NCI-H748 (cell line): ENCODE data around the gene CEP170.
"Not testable (repeated sequence)": the region's sequence is repeated elsewhere in the genome, so short reads cannot be mapped to it uniquely, and the experiment has no call there.

ENCODE experiments used
- DNase-seq: peaks from one replicate; lab custom pipeline; 2025; ENCODE audit not compliant: unreplicated experiment; lab: John Stamatoyannopoulos, UW

Gene CEP170

DNA sequence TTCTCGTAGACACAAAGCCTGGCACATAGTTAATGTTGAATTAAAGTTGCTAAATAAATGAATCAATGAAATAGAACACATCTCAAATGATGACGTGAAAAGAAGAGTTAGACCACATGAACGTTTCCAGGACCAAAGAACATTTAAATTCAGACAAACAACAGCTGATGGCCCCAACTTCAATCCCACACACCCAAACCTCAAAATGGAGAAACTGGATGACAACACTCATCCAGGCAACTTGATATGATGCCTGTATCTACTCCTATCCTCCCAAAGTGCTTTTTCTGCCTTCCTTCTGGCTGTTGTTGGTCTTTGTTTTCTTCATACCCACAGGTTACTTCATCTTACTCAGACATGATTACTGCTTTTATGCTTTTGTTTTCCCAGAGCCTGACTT, 71.9 kb downstream of the CEP170 start:
- DNase-seq, result not testable (repeated sequence)

- DNase-seq, result no peak
These were observed 75.4 kb downstream of the CEP170 start for GRCh38 chr1:243179720-243180119.

- DNase-seq, result not testable (repeated sequence)
These were observed 77.3 kb downstream of the CEP170 start for GRCh38 chr1:243177792-243178191.

DNA sequence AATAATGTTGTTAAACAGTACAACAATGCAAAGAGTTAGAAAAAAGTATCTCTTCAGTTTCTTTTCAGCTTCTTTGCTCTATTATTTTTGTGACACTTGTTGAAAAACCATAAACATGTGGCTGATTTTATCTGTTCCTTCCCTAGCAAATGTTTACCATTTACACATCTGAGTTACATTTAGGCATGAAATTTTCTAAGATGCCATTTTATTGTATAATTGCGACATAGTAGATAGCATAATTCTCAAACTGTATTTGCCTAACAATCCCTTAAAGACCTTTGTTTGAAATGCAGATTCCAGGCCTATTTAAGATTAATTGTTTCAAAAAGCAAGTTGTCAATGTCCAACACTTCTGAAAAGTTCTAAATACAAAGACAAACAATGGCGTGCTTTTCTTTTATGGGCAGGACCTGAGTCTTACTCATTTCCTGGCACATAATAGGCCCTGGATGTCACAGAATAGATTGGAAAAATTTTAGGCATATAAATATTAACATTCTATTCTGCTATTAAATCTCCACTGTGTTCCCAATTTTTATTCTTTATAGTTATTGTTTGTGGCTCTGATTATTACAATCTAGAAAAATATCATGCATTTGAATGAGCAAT, 81.2 kb downstream of the CEP170 start:
- not testable (repeated sequence) for DNase-seq

DNA sequence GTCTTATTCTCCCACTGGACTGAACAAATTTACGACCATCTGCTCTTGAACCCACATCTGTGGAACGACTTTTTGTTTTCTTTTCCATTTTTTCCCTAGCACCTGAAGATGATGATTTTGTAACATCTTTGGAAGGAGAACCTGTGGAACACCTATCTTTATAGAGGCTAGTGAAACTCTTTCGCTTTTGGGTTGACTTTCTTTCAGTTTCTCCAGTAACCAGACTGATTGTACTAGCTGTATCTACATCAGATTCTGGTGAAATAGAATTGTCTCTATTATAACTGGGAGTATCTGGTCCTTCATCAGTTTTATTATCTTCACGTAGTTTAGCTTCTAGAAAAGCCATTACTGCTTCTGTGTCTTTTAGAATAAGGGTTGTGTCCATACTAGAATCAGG, 90.2 kb downstream of the CEP170 start:
- not testable (repeated sequence) for DNase-seq

DNA sequence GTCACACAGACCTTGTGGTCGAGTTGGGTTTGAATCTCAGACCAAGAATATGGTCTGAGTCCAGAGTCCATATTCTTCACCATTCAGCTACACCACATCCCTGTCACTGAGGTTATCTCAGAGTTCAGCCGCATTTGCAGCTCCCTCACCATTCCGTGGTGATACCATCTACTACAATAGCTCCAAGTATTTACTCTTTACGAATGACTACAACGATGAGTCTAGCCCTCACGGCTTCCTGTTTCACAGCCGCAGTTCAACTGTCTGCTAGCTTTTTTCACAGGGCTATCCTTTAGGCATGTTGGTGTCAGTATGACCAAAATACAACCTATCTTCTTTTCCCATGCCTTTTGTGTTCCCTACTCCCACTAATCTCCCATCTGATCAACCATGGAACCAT, 104.2 kb downstream of the CEP170 start:
- not testable (repeated sequence) for DNase-seq

DNA sequence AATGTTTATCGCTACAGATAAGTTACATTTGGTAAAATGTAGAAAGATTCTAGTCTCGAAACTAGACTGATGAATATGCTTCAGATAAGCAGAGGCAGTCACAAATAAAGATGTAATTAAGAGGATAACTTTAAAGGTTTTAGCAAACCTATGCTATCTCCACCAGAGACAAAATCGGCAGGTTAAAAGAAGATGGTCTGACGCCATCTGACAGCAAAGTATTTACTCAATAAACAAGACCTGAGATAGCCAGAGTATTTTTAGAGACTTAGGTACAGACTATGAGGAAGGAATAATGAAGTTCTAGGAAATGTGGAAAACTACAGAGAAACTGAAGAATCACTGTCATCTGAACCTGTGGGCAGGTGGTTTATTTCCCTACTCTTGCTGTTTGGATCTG, 106.0 kb downstream of the CEP170 start:
- not testable (repeated sequence) for DNase-seq

- not testable (repeated sequence) for DNase-seq
These were observed 107.7 kb downstream of the CEP170 start for GRCh38 chr1:243147351-243147750.

DNA sequence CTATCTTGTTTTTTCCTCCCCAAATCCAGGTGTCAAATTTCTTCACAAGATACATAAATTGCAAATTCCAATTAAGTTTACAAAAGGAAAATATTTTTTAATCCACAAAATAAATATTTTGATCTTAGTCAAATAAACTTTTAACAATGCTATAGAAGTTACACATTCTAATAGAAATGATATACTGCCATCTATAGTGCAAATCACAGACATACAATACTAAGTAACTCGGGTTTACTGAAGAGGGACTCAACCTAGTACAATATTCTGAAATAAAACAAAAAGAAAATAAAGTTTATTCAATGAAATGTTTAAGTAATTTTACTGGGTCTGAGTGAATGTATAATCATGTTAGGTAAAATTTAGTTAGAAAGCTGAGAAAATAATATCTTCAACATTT, 114.6 kb downstream of the CEP170 start:
- DNase-seq, result not testable (repeated sequence)

DNA sequence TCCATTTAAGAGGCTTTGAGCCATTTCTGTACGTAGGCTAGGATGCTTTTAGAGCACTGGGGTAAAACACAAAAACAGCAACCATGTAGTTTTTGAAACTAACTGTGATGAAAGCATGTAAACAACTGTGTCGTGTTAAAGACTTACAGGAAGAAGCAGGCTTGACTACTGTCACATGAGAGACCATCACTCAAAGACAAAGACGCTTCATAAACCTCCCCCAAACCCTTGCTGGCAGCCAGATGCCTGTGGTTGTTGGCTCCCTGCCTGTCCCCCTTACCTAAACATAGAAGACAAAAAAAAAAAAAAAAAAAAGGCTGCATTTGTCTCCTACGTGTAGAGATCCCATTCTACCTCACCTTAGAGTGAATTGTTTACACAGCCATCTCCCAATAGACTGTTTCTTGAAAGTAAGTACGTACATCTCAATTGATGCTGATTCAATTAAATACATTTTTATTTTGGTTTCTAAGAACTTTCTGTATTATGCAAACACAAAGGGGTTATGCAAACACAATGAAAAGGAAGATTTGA, 132.1 kb downstream of the CEP170 start:
- DNase-seq, result not testable (repeated sequence)

DNA sequence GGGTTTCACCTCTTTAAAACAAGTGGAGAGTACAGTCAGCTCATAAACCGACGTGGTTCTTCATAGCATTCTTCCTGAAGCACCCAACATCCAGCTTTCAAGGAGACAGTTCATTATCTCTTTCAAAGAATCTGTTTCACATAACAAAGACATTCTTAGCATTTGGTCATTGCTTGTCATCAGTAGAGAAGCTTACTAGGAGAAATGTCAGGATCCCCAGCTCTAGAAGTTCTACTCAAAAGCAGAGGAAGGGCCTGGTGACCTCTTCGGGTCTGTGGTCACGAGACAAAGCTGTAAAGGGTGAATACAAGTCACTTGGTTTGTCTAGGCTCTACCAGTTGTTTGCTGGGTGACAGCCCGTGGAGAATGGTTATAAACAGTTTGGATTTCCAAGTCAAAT, 133.1 kb downstream of the CEP170 start:
- not testable (repeated sequence) for DNase-seq

GRCh38 chr1:243118601-243119322, 136.3 kb downstream of the CEP170 start:
- DNase-seq, result not testable (repeated sequence)

GRCh38 chr1:243116187-243116586, 138.9 kb downstream of the CEP170 start:
- DNase-seq, result not testable (repeated sequence)

- not testable (repeated sequence) for DNase-seq
These were observed 140.3 kb downstream of the CEP170 start for GRCh38 chr1:243114769-243115168.

GRCh38 chr1:243114059-243114713, 140.9 kb downstream of the CEP170 start:
- peak; percentile 54 for DNase-seq

- not testable (repeated sequence) for DNase-seq
These were observed 147.9 kb downstream of the CEP170 start for GRCh38 chr1:243107171-243107570.

- not testable (repeated sequence) for DNase-seq
These were observed 149.3 kb downstream of the CEP170 start for GRCh38 chr1:243105652-243106332.

- DNase-seq, result not testable (repeated sequence)
These were observed 150.0 kb downstream of the CEP170 start for GRCh38 chr1:243105104-243105503.

DNA sequence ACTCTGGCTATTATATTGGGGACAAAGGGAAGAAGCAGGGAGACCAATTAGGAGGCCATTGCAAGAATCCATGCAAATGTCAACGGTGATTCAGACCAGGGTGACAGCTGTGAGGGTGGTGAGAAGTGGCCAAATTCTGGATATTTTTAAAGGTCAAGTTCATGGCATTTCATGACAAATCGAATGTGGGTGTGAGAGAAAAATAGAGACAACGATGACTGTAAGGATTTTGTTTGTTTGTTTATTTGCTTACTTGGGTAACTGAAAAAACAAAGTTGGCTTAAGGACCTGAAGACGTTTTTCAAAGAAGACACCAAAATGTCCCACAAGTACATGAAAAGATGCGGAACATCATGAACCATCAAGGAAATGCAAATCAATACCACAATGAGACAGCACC, 150.6 kb downstream of the CEP170 start:
- not testable (repeated sequence) for DNase-seq

- DNase-seq, result not testable (repeated sequence)
These were observed 153.5 kb downstream of the CEP170 start for GRCh38 chr1:243101551-243102050.

GRCh38 chr1:243087368-243087767, 167.7 kb downstream of the CEP170 start:
- DNase-seq, result not testable (repeated sequence)
